MM.1S (cell line): Measurements from ENCODE around the gene DLL4.
A peak's percentile ranks its signal among the peaks of the same experiment; 100 is the strongest.

Experiments
- DNase-seq: peaks from one replicate; pipeline ENCODE4 v3.0.0-alpha.2; 2015
- H2AFZ ChIP-seq: fragments of 300-600 bp; sonication (generic); 2 replicates; pipeline ENCODE4 v1.6.0; 2016; ENCODE audit warnings: antibody characterized with exemption, low read length
- H3F3A ChIP-seq: fragments of 300-600 bp; sonication (generic); 2 replicates; pipeline ENCODE4 v1.6.1; 2016; ENCODE audit warnings: mild to moderate bottlenecking, antibody characterized with exemption, low read length, moderate library complexity, mixed read lengths; ENCODE audit not compliant: insufficient read depth
- H3K27ac ChIP-seq: fragments of 300-600 bp; sonication (generic); 2 replicates; pipeline ENCODE4 v1.5.1; 2016; ENCODE audit warnings: mild to moderate bottlenecking, low read length
- H3K27me3 ChIP-seq: fragments of 300-600 bp; sonication (generic); replicated peaks from 2 replicates; pipeline ENCODE4 v1.6.0; 2016; ENCODE audit warnings: low read length; ENCODE audit not compliant: insufficient read depth
- H3K36me3 ChIP-seq: fragments of 300-600 bp; sonication (generic); replicated peaks from 2 replicates; pipeline ENCODE4 v1.6.1; 2016; ENCODE audit warnings: mild to moderate bottlenecking, low read length, mixed read lengths; ENCODE audit not compliant: insufficient read depth
- H3K4me1 ChIP-seq: fragments of 300-600 bp; sonication (generic); 2 replicates; pipeline ENCODE4 v1.6.1; 2016; ENCODE audit warnings: low read length, mixed read lengths
- H3K4me2 ChIP-seq: fragments of 300-600 bp; sonication (generic); 2 replicates; pipeline ENCODE4 v1.6.0; 2016; ENCODE audit warnings: low read depth, low read length
- H3K4me3 ChIP-seq: fragments of 300-600 bp; sonication (generic); 2 replicates; pipeline ENCODE4 v1.5.1; 2016; ENCODE audit warnings: low read length, mixed read lengths
- H3K79me2 ChIP-seq: fragments of 300-600 bp; sonication (generic); 2 replicates; pipeline ENCODE4 v1.6.1; 2016; ENCODE audit warnings: mixed run types, low read length, mixed read lengths
- H3K9ac ChIP-seq: fragments of 300-600 bp; sonication (generic); 2 replicates; pipeline ENCODE4 v1.6.1; 2016; ENCODE audit warnings: low read length, mixed read lengths
- H3K9me2 ChIP-seq: fragments of 300-600 bp; sonication (generic); replicated peaks from 2 replicates; pipeline ENCODE4 v1.6.1; 2016; ENCODE audit warnings: mild to moderate bottlenecking, low read length, mixed read lengths; ENCODE audit not compliant: insufficient read depth
- H3K9me3 ChIP-seq: fragments of 300-600 bp; sonication (generic); replicated peaks from 2 replicates; pipeline ENCODE4 v1.6.1; 2016; ENCODE audit warnings: mild to moderate bottlenecking, low read length, mixed read lengths; ENCODE audit not compliant: insufficient read depth
- H4K20me1 ChIP-seq: fragments of 300-600 bp; sonication (generic); 2 replicates; pipeline ENCODE4 v1.6.1; 2016; ENCODE audit warnings: mild to moderate bottlenecking, low read length, moderate library complexity, mixed read lengths; ENCODE audit not compliant: insufficient read depth
- EZH2 ChIP-seq: fragments of 300-600 bp; sonication (generic); optimal IDR thresholded peaks from 2 replicates; pipeline ENCODE3; 2017; ENCODE audit warnings: low read depth, mild to moderate bottlenecking, antibody characterized with exemption, low read length, mixed read lengths
- EZH2phosphoT487 ChIP-seq: fragments of 300-600 bp; sonication (generic); IDR thresholded peaks from 2 replicates; pipeline ENCODE4 v1.6.1; 2018; ENCODE audit warnings: antibody characterized with exemption, low read length
- TF ChIP-seq, protein P1 (sequence below): fragments of 300-600 bp; sonication (generic); IDR thresholded peaks from 2 replicates; pipeline ENCODE4 v1.5.1; 2016; ENCODE audit warnings: antibody characterized with exemption, low read length, mixed read lengths

Gene DLL4

DNA sequence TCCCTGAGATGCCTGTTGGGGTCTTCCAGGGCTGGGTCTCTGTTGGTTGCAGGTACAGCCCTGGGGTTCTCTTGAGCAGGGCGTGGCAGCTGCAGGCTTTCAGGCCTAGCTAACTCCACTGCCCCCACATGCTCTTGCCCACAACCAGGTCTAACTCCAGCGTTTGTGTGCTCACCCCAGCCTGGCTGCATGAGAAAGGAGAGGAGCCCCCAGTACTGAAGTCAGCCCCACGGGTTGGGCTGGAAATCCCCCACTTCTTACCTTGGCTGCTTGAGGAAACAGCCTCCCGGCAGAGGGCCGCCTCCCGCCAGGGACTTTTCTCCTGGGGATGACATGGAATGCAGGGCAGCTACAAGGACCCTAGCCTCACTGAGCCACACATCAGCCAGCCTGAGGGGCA lies 16.7 kb upstream of the DLL4 start:
- Histone ChIP-seq H3K9me3 (no peaks in the 10 kb centered on the region), H3K4me1 (peaks cover under 1% of the 10 kb centered on the region), H4K20me1 (no peaks in the 10 kb centered on the region), H3K9me2 (no peaks in the 10 kb centered on the region), H2AFZ (no peak overlapping the region), H3F3A (no peaks in the 10 kb centered on the region), H3K4me2 (no peak overlapping the region), H3K36me3 (no peaks in the 10 kb centered on the region), H3K9ac (no peak overlapping the region), H3K27ac (no peak overlapping the region), H3K4me3 (no peak overlapping the region), H3K79me2 (no peaks in the 10 kb centered on the region), H3K27me3 (no peaks in the 10 kb centered on the region)
- DNase-seq, result no peak
- TF ChIP-seq, protein P1, sequence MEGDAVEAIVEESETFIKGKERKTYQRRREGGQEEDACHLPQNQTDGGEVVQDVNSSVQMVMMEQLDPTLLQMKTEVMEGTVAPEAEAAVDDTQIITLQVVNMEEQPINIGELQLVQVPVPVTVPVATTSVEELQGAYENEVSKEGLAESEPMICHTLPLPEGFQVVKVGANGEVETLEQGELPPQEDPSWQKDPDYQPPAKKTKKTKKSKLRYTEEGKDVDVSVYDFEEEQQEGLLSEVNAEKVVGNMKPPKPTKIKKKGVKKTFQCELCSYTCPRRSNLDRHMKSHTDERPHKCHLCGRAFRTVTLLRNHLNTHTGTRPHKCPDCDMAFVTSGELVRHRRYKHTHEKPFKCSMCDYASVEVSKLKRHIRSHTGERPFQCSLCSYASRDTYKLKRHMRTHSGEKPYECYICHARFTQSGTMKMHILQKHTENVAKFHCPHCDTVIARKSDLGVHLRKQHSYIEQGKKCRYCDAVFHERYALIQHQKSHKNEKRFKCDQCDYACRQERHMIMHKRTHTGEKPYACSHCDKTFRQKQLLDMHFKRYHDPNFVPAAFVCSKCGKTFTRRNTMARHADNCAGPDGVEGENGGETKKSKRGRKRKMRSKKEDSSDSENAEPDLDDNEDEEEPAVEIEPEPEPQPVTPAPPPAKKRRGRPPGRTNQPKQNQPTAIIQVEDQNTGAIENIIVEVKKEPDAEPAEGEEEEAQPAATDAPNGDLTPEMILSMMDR, result no peak
- TF ChIP-seq EZH2phosphoT487, result no peak
- no peak for TF ChIP-seq EZH2

DNA sequence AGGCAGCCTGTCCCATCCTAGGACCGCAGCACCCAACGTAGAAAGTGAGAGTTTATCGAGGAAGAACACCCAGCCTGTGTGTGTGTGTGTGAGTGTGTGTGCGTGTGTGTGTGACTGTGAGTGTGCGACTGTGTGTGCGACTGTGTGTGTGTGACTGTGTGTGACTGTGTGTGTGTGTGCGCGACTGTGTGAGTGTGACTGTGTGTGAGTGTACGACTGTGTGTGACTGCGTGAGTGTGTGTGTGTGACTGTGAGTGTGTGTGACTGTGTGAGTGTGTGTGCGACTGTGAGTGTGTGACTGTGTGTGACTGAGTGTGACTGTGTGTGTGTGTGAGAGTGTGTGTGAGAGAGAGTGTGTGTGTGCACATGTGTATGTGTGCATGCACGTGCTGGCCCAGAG lies 15.1 kb upstream of the DLL4 start:
- Histone ChIP-seq H3K27ac (no peak overlapping the region), H3K27me3 (no peaks in the 10 kb centered on the region), H3K4me3 (no peak overlapping the region), H2AFZ (no peak overlapping the region), H3K4me2 (no peak overlapping the region), H3K9me3 (no peaks in the 10 kb centered on the region), H3K79me2 (no peaks in the 10 kb centered on the region), H3K9me2 (no peaks in the 10 kb centered on the region), H3K4me1 (no peaks in the 10 kb centered on the region), H3K9ac (no peak overlapping the region), H3K36me3 (no peaks in the 10 kb centered on the region), H3F3A (no peaks in the 10 kb centered on the region), H4K20me1 (no peaks in the 10 kb centered on the region)
- no peak for DNase-seq
- TF ChIP-seq, protein P1, result no peak
- no peak for TF ChIP-seq EZH2

GRCh38 chr15:40914486-40914885 lies 14.7 kb upstream of the DLL4 start:
- no peaks in the 10 kb centered on the region for H3F3A ChIP-seq
- no peaks in the 10 kb centered on the region for H3K9me2 ChIP-seq
- H3K36me3 ChIP-seq, result no peaks in the 10 kb centered on the region
- DNase-seq, result no peak
- H3K4me3 ChIP-seq, result no peak overlapping the region
- no peaks in the 10 kb centered on the region for H3K27me3 ChIP-seq
- H4K20me1 ChIP-seq, result no peaks in the 10 kb centered on the region
- no peaks in the 10 kb centered on the region for H3K79me2 ChIP-seq
- H2AFZ ChIP-seq, result no peak overlapping the region
- no peak overlapping the region for H3K4me2 ChIP-seq
- H3K9me3 ChIP-seq, result no peaks in the 10 kb centered on the region
- no peak overlapping the region for H3K9ac ChIP-seq
- H3K4me1 ChIP-seq, result no peaks in the 10 kb centered on the region
- no peak for TF ChIP-seq EZH2
- TF ChIP-seq EZH2phosphoT487, result no peak
- TF ChIP-seq, protein P1, result peak; percentile 41
- no peak overlapping the region for H3K27ac ChIP-seq
